HCT116 (cell line): Measurements from ENCODE around the gene WWP2. TPM values are rescaled to one million over a fixed set of nuclear protein-coding genes. Genes with fewer than 3 reads are reported as not detected.

Source experiments
- ATAC-seq: fragments of 200-7000 bp; cut with Tn5 transposase; 2 replicates; pipeline ENCODE4 v1.9.1; 2020; ENCODE audit warnings: mild to moderate bottlenecking, moderate library complexity
- BruUV-seq: library from RNA; stranded (reverse); fragments of 400-500 nt; replicated peaks from 2 replicates; lab custom pipeline; 2021; lab: Mats Ljungman, UMichigan
- CTCF ChIA-PET: fragments of 300-600 bp; sonication (Branson Sonifier 250); formaldehyde crosslinking; loops from one replicate; lab custom pipeline; 2021; ENCODE audit warnings: antibody characterized with exemption; lab: Charles Lee
- POLR2A ChIA-PET: fragments of 300-600, 350-600 bp; sonication (Branson Sonifier 250); formaldehyde crosslinking; loops from one replicate; lab custom pipeline; 2021; ENCODE audit warnings: antibody characterized with exemption; lab: Charles Lee
- RAD21 ChIA-PET, 2 experiments: fragments of 300-600 bp; sonication (Branson Sonifier 250); formaldehyde crosslinking; loops; one replicate each; lab custom pipeline; 2023; ENCODE audit warnings: low total read pairs in 2 of 2; ENCODE audit not compliant: uncharacterized antibody in 2 of 2, unreplicated experiment in 2 of 2, low non-redundant PET in 1 of 2; lab: Charles Lee
- DNase-seq: peaks from one replicate; pipeline ENCODE4 v3.0.0-alpha.2; 2010; ENCODE audit warnings: low read depth, low spot score
- H2AFZ ChIP-seq: fragments of 200-600 bp; shearing (Covaris generic), sonication (generic); 2 replicates; pipeline ENCODE4 v1.6.1; 2017; ENCODE audit warnings: low read depth, mixed run types, mixed read lengths, antibody characterized with exemption, low read length; ENCODE audit not compliant: poor library complexity, severe bottlenecking
- H3K27ac ChIP-seq: 2 replicates; pipeline ENCODE4 v1.5.1; 2012; ENCODE audit warnings: low read depth, low read length
- H3K27me3 ChIP-seq: fragments of 200-600 bp; sonication (generic); 2 replicates; pipeline ENCODE4 v1.6.1; 2016; ENCODE audit warnings: mixed run types, low read length, mixed read lengths; ENCODE audit not compliant: insufficient read depth
- H3K36me3 ChIP-seq, 2 experiments: fragments of 200-500 bp in 1 of 2; fragments of 200-600 bp in 1 of 2; sonication (Bioruptor generic) in 1 of 2; sonication (generic) in 1 of 2; 2 replicates each; pipeline versions ENCODE4 v1.5.1 to v1.6.1; 2014 to 2016; ENCODE audit warnings: low read length in 2 of 2, inconsistent platforms in 1 of 2, mixed read lengths in 1 of 2, mixed run types in 1 of 2; ENCODE audit not compliant: insufficient read depth in 2 of 2, control insufficient read depth in 1 of 2
- H3K4me1 ChIP-seq, 2 experiments: fragments of 200-600 bp in 1 of 2; sonication (generic) in 1 of 2; 2 replicates each; pipeline versions ENCODE4 v1.5.1 to v1.6.1; 2012 to 2017; ENCODE audit warnings: low read length in 2 of 2, inconsistent platforms in 1 of 2, mild to moderate bottlenecking in 1 of 2, mixed read lengths in 1 of 2, mixed run types in 1 of 2, moderate library complexity in 1 of 2; ENCODE audit not compliant: insufficient read depth in 2 of 2, control insufficient read depth in 1 of 2
- H3K4me2 ChIP-seq: fragments of 200-600 bp; sonication (generic); 2 replicates; pipeline ENCODE4 v1.6.1; 2017; ENCODE audit warnings: mixed run types, low read length, mixed read lengths
- H3K4me3 ChIP-seq, 2 experiments: fragments of 200-600 bp in 1 of 2; sonication (generic) in 1 of 2; replicated peaks in 1 of 2; 2 replicates each; pipeline ENCODE4 v1.5.1; 2011 to 2016; ENCODE audit warnings: low read length in 2 of 2, control low read depth in 1 of 2, low read depth in 1 of 2, mild to moderate bottlenecking in 1 of 2, mixed read lengths in 1 of 2, mixed run types in 1 of 2
- H3K79me2 ChIP-seq: fragments of 200-600 bp; sonication (generic); 2 replicates; pipeline ENCODE4 v1.6.1; 2017; ENCODE audit warnings: mild to moderate bottlenecking, mixed run types, low read length, moderate library complexity, mixed read lengths; ENCODE audit not compliant: insufficient read depth
- H3K9ac ChIP-seq: fragments of 200-600 bp; sonication (generic); 2 replicates; pipeline ENCODE4 v1.6.1; 2016; ENCODE audit warnings: low read length, mixed read lengths
- H3K9me2 ChIP-seq: fragments of 200-600 bp; sonication (generic), shearing (Covaris generic); 2 replicates; pipeline ENCODE4 v1.6.1; 2017; ENCODE audit warnings: mixed run types, mild to moderate bottlenecking, moderate library complexity; ENCODE audit not compliant: insufficient read depth
- H3K9me3 ChIP-seq, 2 experiments: fragments of 200-500 bp in 1 of 2; fragments of 200-600 bp in 1 of 2; sonication (Bioruptor generic) in 1 of 2; sonication (generic) in 1 of 2; 2 replicates each; pipeline ENCODE4 v1.6.1; 2014 to 2017; ENCODE audit warnings: low read length in 2 of 2, mixed read lengths in 2 of 2, inconsistent platforms in 1 of 2, low read depth in 1 of 2, mild to moderate bottlenecking in 1 of 2, mixed run types in 1 of 2, moderate library complexity in 1 of 2; ENCODE audit not compliant: control insufficient read depth in 1 of 2, insufficient read depth in 1 of 2
- H4K20me1 ChIP-seq: fragments of 200-600 bp; sonication (generic), shearing (Covaris generic); 2 replicates; pipeline ENCODE4 v1.6.1; 2017; ENCODE audit warnings: mixed run types, mild to moderate bottlenecking, moderate library complexity; ENCODE audit not compliant: insufficient read depth
- ATF3 ChIP-seq: IDR thresholded peaks from 2 replicates; pipeline ENCODE4 v1.6.1; 2012
- EGR1 ChIP-seq: IDR thresholded peaks from 2 replicates; pipeline ENCODE4 v1.6.1; 2012; ENCODE audit warnings: low read depth
- ELF1 ChIP-seq: IDR thresholded peaks from 2 replicates; pipeline ENCODE4 v1.6.1; 2012; ENCODE audit warnings: low read depth, borderline replicate concordance
- EZH2 ChIP-seq: fragments of 200-600 bp; sonication (generic); IDR thresholded peaks from 2 replicates; pipeline ENCODE4 v1.6.1; 2017; ENCODE audit warnings: antibody characterized with exemption, mixed run types
- EZH2phosphoT487 ChIP-seq: fragments of 200-600 bp; IDR thresholded peaks from 2 replicates; pipeline ENCODE4 v1.6.1; 2018; ENCODE audit warnings: antibody characterized with exemption, borderline replicate concordance
- JUND ChIP-seq: IDR thresholded peaks from 2 replicates; pipeline ENCODE4 v1.6.1; 2012
- POLR2A ChIP-seq: IDR thresholded peaks from 2 replicates; pipeline ENCODE4 v1.7.0; 2011; ENCODE audit warnings: borderline replicate concordance; ENCODE audit not compliant: insufficient read depth, insufficient read length; ENCODE audit errors: extremely low read depth
- RAD21 ChIP-seq: IDR thresholded peaks from 2 replicates; pipeline ENCODE4 v1.6.1; 2012; ENCODE audit warnings: low read depth, mild to moderate bottlenecking
- SP1 ChIP-seq: IDR thresholded peaks from 2 replicates; pipeline ENCODE4 v1.6.1; 2012; ENCODE audit warnings: low read depth
- SRF ChIP-seq: IDR thresholded peaks from 2 replicates; pipeline ENCODE4 v1.6.1; 2012; ENCODE audit warnings: low read depth
- TCF7L2 ChIP-seq: IDR thresholded peaks from 2 replicates; pipeline ENCODE4 v1.7.0; 2011; ENCODE audit warnings: borderline replicate concordance, inconsistent platforms; ENCODE audit not compliant: insufficient read depth, insufficient read length; ENCODE audit errors: extremely low read depth
- ZBTB33 ChIP-seq: IDR thresholded peaks from 2 replicates; pipeline ENCODE4 v1.6.1; 2011; ENCODE audit warnings: mild to moderate bottlenecking, low read length, moderate library complexity; ENCODE audit not compliant: insufficient replicate concordance; ENCODE audit errors: extremely low read depth
- ZFX ChIP-seq: fragments of 450-650 bp; IDR thresholded peaks from 2 replicates; pipeline ENCODE4 v1.6.1; 2017
- intact Hi-C: fragments of 100-400 bp; cut with micrococcal nuclease; formaldehyde crosslinking; loops from 2 replicates; pipeline ENCODE4 v1.10.0; 2022
- total RNA-seq: library from RNA; stranded (reverse); gene quantifications from one replicate; pipeline ENCODE4 v1.2.1, GENCODE V29; 2021; ENCODE audit not compliant: unreplicated experiment

Gene WWP2
- total RNA-seq, 1 experiment from 2014 or later = 44.2 TPM

- H3K4me3 ChIP-seq = no peak overlapping the region
- no peaks in the 10 kb centered on the region for H3K9me3 ChIP-seq
- H3K4me1 ChIP-seq = no peaks in the 10 kb centered on the region
- H3K27ac ChIP-seq = no peak overlapping the region
- BruUV-seq = no TSS peak
- POLR2A ChIA-PET = no interaction called here
- H3K27me3 ChIP-seq = no peaks in the 10 kb centered on the region
- RAD21 ChIA-PET = no interaction called here
- CTCF ChIA-PET = no interaction called here
- no peak overlapping the region for H3K4me2 ChIP-seq
- DNase-seq (no peak), ATAC-seq (no peak)
- intact Hi-C loops = no loop called here
- H3K36me3 ChIP-seq = peaks cover 0 to 2% of the 10 kb centered on the region in 2 experiments; a peak in 1 of 4 replicates
- no peak overlapping the region for H3K9ac ChIP-seq
- no peak overlapping the region for H2AFZ ChIP-seq
- no peaks in the 10 kb centered on the region for H3K79me2 ChIP-seq
- H4K20me1 ChIP-seq = no peaks in the 10 kb centered on the region
- no peaks in the 10 kb centered on the region for H3K9me2 ChIP-seq
- TF ChIP-seq JUND (no peak), SRF (no peak), EZH2 (no peak), TCF7L2 (no peak)
Observed at GRCh38 chr16:69839240-69839688, 77.1 kb downstream of the WWP2 start.

GRCh38 chr16:69839798-69840409 is 77.8 kb downstream of the WWP2 start:
- RAD21 ChIA-PET = no interaction called here
- H3K9ac ChIP-seq = no peak overlapping the region
- H3K4me3 ChIP-seq = no peak overlapping the region
- H3K9me3 ChIP-seq = no peaks in the 10 kb centered on the region
- H3K36me3 ChIP-seq = peaks cover 0 to 2% of the 10 kb centered on the region in 2 experiments; a peak in 1 of 4 replicates
- H3K27me3 ChIP-seq = no peaks in the 10 kb centered on the region
- no peaks in the 10 kb centered on the region for H4K20me1 ChIP-seq
- H3K9me2 ChIP-seq = no peaks in the 10 kb centered on the region
- no peak overlapping the region for H3K4me2 ChIP-seq
- intact Hi-C loops = no loop called here
- no TSS peak for BruUV-seq
- no peak for DNase-seq
- H3K4me1 ChIP-seq = no peaks in the 10 kb centered on the region
- no peak overlapping the region for H2AFZ ChIP-seq
- no peak for ATAC-seq
- POLR2A ChIA-PET = no interaction called here
- CTCF ChIA-PET = no interaction called here
- no peak overlapping the region for H3K27ac ChIP-seq
- no peak for TF ChIP-seq ELF1
- TF ChIP-seq ZFX = no peak
- TF ChIP-seq EZH2phosphoT487 = no peak
- no peak for TF ChIP-seq RAD21
- no peak for TF ChIP-seq SP1
- TF ChIP-seq EGR1 = no peak
- TF ChIP-seq POLR2A = no peak
- TF ChIP-seq ZBTB33 = no peak
- TF ChIP-seq TCF7L2 = no peak
- no peak for TF ChIP-seq ATF3
- no peak for TF ChIP-seq JUND
- H3K79me2 ChIP-seq = no peaks in the 10 kb centered on the region
